GM19099 (cell line): ENCODE results near the gene WIZ.
A peak's percentile ranks its signal among the peaks of the same experiment; 100 is the strongest.

ENCODE experiments used
- POLR2A ChIP-seq: IDR thresholded peaks from 3 replicates; pipeline ENCODE4 v1.6.1; 2011; ENCODE audit warnings: low read depth; ENCODE audit not compliant: insufficient read length; ENCODE audit errors: extremely low read depth

Gene WIZ

DNA sequence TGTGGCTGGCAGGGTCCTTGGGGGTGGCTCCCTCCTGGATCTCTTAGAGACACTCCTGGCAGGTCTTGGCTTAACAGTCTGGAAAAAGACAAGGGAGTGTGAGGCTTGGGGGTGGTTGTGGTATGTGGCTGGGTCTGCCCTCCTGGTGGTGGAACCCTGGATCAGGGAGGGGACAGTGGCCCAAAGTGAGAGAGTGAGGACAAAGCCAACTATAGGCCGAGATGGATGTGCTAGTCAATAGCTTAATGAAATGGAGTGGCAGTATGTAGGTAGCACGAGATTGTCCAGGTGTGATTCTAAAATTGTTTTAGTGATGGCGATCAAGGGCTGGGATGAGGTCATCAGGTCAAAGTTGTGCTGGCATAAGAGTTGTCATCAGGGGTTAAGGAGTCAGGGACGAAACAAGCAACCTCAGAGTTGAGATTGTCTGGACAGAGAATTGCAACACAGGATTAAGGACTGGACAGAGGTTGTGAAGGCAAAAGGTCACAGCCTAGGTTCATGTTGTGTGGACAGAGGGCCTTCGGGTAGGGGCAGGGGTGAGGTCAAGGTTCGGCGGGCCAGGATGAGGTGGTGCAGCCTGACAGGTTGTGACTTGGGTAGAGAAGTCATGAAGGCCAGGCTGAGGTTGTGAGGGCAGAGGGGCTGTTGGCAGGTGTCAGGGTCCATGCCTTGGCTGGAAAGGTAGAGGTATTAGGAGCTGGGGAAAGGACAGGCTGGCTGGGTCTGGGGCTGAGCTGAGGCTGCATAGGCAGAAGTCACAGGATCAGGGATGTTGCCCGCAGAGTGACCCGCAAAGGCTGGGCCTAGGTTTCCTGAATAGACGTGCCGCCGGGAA lies 19.1 kb upstream of the WIZ start:
- TF ChIP-seq POLR2A, result no peak

DNA sequence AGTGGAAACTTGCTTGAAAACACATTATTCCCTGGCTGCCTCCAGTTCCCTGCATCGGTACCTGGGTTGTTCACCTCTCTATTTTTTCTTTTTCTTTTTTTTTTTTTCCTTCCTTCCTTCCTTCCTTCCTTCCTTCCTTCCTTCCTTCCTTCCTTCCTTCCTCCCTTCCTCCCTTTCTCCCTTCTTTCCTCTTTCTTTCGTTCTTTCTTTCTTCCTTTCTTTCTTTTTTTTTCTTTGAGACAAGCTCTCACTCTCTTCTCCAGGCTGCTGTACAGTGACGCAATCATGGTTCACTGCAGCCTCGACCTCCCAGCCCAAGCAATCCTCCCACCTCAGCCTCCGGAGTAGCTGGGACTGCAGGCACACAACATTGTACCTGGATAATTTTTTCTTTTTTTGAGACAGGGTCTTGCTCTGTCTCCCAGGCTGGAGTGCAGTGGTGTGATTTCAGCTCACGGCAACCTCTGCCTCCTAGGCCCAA lies 18.0 kb upstream of the WIZ start:
- no peak for TF ChIP-seq POLR2A

DNA sequence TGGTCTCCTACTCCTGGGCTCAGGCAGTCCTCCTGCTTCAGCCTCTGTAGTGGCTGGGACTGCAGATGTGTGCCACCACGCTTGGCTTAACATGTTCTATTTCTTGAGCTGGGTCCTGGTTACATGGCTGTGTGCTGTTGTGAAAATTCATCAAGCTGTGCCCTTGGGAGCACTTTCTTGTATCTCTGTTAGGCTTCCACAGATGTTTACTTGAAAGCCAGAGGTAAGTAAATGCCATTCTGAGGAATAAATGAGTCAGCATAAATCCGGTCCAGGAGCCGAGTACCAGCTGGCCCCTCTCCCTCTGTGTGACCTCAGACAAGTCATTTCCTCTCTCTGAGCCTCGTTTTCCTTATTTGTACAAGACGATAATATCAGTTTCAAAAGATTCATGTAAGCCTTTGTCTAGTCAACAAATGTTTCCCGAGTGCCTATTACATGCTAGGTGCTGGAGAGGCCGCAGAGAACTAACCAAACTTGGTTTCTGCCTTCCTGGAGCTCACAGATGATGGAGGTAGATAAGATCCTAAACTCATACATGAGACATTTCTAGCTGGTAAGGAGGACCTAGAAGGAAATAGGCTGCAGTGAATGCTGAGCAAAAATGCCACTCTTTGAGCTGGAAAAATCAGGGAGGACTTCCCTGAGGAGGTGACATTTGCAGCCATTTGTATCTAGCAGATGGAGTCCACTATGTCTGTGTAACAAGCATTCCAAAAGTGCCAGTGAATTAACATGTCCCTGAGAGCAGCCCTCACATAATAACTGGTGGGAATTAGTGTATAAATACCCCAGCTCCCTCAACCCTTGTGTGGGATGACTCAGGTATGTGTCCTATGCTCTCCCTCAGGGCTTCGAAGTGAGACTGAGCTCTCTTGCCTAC lies 17.3 kb upstream of the WIZ start:
- no peak for TF ChIP-seq POLR2A

DNA sequence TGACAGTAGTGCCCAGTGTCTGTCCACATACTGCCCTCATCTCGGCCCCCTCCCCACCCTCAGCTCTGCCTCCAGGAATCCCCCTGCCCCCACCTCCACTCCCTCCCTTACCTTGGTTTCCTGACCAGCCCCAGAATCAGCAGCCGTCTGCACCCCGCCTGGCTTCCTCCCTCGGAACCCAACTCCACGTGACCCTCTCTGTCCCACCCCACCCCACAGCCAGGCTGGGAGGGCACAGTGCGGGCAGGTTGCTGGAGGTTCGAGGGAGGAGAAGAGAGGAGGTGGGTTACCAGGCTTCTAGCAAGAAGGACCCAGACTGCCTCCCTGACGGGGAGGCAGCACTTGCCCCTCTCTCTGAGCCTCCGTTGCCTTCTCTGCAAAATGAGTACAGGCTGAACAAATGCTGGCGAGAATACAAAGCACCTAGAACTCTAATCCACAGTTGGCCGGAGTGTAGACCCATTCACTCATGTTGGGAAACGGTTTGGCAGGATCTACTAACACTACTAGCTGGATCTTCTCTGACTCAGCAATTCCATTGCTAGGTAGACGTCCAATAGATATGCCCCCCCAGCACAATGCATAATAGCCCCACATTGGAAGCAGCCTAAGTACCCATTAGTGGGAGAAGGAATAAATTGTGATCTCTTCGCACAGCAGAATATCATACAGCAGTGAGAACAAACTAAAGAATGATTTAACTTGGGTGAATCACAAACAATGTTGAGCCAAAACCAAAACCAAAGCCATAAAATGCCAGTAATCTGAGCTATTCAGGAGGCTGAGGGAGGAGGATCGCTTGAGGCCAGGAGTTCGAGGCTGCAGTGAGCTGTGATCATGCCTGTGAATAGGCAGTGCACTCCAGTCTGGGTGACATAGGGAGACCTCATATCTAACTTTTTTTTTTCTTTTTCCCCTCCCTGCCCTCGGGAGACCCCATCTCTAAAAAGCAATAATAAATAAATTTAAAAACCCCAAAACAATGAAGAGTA lies 14.9 kb upstream of the WIZ start, which contains the start of gene RASAL3:
Gene RASAL3 (minus strand): TSS at position 151 of the 992 bp plus-strand sequence. CDS start 186 bp downstream, outside the sequence.
- TF ChIP-seq POLR2A, result peak; percentile 56

DNA sequence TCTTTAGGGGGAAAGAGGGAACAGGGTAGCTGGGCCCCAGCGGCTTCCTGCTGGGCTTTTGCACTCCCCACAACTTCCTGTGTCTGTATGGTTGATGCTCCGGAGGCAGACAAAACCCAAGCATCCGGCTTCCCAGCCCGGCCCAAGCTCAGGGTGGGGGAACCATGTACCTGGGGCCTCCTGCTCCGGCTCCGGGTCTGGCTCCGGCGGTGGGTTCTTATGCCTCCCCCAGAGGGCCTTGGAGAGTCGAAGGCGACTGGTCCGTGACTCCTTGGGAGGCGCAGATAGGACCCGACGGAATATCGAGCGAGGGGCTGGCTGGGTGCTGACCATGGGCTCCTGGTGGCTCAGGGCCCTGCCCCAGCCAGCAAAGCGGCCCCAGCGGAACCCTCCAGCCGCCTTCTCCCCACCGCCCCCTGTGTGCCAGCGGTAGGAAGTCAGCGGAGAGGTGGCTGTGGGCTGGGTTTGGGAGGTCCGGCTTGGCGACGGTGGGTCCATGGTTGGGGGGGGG lies 14.2 kb upstream of the WIZ start:
- peak; percentile 73 for TF ChIP-seq POLR2A

DNA sequence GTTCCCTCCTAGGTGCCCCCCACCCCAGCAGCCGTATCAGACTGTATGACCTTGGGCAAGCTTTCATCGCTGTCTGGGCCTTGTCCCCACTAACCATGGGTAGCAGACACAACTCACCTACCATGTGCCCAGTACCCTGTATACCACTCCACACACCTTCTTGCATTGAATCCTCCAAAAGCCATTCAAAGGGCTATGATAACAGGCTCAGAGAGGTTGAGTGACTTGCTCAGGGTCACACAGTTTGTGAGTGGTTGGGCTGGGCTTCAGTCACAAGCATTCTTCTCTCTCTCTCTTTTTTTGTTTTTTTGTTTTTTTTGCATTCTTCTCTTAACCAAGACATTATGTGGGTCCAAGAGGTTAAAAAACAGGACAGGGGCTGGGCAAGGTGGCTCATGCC lies 11.9 kb upstream of the WIZ start:
- TF ChIP-seq POLR2A, result no peak

DNA sequence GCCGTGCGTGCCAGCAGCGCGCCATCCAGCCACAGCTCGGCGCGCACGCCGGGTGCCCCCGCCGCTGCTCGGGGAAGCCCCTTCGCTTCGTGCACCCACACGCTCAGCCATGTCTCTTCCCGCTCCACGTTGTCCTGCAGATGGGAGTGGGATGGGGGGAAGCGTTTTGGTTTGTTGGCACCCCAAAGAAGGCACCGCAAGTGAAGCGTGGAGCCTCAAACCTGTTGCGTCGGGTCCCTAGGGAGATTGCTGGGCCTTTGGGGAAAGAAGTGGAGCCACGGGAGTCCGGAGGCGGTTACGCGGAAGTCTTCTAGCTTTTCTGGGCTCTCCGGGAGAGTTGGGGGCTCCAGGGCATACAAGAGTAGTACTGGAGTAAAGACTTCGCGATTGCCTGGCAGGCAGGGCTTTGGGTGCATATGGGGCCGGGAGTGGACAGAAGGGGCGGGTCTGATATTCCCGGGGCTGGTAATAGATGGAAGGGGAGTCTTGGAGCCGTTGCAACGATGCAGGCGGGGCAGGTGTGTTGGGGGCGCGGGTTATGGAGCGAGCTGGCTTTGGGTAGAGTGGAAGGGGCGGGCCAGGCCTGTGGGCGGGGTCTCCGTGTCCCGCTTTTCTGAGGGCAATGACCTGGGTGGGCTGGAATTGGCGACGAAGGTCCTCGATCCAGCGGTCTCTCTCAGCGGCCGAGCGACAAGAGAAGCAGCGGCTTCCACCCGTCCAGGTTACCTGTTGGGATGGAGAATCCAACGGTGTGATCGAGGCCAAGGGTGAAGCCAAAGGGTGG lies 8.1 kb upstream of the WIZ start:
- TF ChIP-seq POLR2A, result peak; percentile 28

DNA sequence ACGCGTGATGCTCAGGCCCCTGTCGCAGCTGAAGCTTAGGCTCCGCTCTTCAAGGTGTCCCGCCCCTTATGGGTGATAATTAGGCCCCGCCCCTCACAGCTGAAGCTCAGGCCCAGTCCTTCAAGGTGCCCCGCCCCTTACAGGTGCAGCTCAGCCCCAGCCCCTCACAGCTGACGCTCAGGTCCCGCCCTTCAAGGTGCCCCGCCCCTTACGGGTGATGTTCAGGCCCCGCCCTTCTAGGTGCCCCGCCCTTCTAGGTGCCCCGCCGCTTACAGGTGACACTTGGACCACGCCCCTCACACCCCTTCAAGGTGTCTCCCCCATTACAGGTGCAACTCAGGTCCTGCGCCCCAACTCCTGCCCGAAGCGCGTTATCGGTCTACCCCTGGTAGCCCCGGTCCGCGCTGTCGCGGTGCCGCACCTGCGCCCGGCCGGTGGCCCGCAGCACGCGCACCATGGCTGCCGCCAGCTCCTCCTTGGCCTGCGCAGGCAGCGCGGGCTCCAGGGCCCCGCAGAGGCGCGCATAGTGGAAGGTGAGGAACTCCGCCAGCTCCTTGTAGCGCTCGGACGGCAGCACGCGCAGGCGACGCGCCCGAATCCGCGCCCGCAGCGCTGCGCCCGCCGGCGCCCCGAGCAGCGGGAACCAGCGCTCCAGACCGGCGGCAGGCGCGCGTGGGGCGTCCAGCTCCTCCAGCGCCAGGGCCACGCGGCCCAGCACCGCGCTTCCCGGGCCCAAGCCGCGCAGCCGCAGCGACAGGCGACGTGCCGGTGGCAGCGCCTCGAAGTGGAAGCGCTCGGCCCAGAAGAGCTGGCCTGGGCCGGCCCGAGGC lies 7.3 kb upstream of the WIZ start:
- no peak for TF ChIP-seq POLR2A

DNA sequence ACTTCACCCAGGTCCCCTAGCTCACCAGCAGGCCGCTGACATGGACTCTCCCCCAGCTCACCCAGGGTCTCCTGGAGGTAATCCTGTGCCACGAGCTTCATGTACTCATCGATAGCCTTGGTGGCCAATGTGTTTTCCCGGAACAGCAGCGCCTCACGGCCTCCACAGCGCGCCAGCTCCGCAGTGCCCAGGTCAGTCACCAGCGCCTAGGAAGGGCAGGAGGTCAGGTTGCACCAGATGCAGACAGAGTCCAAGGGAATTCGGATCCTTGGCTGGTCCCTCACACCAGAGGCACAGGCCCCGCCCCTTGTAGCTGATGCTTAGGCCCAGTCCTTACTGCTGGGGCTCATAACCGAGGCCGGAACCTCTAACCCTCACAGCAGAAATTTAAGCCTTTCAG lies 6.7 kb upstream of the WIZ start:
- no peak for TF ChIP-seq POLR2A

DNA sequence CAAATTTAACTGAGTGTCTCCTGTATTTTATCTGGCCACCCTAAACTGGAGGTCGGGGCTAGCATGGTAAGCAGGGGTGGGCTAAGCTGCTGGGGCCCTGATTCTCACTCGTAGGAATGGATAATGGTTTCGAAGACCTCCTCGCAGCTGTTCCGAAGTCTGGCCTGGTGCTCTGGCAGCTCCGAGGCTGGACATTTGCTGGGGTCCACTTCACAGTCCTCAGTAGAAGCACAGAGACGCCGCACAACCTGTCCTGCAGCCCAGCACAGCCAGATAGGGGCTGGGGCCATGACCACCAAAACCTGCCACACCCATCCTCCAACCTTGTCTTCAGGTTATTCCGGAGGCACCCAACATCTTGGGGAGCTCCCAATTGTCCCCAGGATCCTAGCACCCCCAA lies 6.2 kb upstream of the WIZ start:
- no peak for TF ChIP-seq POLR2A

DNA sequence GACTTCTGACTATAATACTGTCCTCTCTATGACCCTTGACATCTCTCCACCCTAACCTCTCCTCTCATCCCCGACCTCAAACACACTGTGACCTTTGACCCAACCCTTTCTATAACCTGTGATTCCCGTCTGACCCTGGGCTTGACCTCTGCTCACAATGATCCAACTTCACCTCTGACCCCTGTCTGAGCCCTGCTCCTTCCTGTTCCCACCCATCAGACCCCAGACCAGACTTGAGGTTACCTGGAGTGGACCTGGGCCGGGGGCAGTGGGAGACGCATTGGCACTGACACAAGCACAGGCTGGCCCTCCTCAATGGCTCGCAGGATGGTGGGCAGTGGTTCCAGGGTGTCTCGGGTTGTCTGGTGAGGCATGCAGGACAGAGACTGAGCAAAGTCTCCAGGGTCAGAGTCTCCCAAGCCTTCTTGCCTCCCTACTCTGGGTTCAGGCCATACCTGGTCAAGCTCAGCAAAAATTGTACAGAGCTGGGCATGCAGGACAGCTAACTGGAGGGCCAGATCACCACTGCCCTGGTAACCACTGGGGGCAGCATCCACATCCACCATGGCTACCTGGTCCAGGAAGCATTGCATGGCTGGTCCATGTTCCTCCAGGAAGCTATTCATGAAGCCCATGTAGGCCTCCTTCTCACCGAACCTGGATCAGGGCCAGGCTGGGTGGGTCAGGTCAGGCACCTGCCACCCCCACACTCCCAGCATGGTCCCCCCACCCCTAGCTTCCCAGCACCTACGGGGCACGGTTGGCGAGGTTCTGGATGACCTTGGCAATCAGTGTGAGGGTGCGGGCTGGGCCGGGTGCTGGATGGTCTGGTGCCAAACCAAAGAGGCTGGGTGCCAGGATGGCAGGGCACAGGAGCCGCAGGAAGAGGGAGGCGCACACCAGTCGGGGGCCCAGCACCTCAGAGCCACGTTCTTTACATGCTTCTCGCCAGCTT lies 4.4 kb upstream of the WIZ start:
- no peak for TF ChIP-seq POLR2A

DNA sequence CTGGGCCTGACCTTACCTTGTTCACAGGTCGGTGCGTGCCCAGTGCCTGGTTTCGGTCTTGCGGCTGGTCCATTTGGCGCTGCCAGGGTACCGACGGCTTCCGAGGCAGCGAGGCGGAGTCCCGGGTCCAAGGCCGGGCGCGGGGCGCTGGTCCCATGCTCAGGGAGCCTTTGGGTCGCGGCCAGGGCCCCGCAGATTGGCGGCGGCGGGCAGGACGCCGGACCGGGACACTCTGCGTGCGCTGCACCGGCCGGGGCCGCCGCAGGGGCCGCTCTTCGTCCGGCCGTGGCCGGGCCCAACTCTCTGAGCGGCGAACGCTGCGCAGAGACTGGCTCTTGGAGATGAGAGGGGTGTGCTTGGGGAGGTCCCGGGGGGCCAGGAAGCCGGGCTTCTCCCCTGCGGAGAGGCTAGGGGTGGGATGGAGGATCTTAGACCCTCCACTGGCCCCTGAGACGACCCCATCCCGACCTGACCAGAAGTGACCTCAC lies 3.4 kb upstream of the WIZ start:
- no peak for TF ChIP-seq POLR2A
